Fibroblast of peridontal ligament (primary cell): ENCODE measurements around the gene IPO7.

Experiments
- DNase-seq: peaks from one replicate; pipeline ENCODE4 v3.0.0-alpha.2; 2010; ENCODE audit errors: extremely low read depth

Gene IPO7

DNA sequence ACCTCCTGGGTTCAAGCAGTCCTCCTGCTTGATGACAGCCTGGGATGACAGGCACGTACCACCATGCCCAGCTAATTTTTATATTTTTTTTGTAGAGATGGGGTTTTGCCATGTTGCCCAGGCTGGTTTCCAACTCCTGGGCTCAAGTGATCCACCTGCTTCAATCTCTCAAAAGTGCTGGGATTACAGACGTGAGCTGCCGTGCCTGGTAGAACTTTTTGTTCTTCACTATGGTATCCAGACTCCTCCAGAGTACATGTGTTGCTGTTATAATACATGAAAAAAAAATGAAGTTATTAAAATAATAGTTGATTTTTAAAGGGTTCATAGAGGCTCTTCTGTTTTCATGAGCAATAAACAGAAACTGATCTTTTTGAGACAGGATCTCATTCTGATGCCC lies 105.9 kb downstream of the IPO7 start:
- DNase-seq, result no peak

DNA sequence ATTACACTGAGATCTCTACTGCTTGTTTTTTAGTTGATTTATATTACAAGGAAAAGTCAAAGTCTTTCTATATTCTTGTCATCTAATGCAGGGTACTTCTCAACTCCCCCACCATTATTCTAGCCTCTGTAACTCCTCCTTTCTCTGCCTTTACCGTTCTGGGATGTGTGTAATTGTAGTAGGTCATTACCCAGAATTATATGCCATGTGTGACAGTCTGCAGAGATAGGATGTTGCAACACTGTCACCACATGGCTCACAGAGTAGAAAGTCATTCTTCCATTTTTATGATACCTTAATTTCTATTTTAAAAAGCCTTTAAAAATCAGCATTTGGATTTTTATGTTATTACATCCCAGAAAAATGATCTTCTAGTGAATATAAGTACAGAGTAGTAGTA lies 109.0 kb downstream of the IPO7 start:
- no peak for DNase-seq

DNA sequence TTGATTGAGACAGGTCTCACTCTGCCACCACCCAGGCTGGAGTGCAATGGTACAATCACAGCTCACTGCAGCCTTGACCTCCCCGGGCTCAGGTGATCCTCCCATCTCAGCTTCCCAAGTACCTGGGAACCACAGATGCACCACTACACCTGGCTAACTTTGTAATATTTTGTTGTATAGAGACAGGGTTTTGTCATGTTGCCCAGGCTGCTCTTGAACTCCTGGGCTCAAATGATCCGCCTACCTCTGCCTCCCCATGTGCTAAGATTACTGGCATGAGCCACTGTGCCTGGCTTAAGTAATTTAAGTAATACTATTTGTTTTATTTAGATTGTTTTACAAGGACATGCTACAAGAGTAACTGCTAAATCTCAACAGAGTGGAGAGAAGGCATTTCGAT lies 109.9 kb downstream of the IPO7 start:
- DNase-seq, result no peak

DNA sequence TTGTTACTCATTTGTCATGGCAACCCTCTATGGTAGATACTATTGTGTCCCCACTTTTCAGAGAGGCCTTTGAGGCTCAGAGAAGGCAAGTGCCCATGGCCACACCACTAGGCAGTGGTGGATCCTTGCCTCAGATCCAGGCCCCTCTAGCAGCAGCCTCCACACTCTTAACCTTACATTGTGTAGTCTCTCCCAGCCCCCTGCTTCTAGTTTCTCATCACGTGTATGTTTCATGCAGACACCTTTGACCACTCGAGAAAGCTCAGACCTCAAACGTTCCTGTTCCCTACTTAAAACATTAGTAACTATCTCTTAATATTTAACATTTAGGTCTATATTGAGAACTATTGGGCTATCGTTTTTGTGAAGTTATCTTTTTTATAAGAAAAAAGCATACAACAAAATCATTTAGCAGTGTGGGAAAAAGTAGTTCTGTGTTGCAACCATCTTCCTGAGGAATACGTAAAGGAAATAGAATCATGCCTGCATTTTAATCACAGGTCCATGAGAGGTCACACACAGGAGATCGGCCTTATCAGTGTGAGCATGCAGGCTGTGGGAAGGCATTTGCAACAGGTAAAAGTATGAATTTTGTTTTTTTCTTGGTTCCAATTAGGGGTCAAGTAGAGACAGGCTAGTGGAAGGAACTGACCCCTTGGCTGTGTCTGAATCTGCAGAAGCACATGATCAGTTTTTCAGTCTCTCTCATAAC lies 111.5 kb downstream of the IPO7 start:
- DNase-seq, result no peak
